Panc1 (cell line): ENCODE measurements around the gene TFAM.

Experiments
- CTCF ChIP-seq: fragments of 450-650 bp; IDR thresholded peaks from 2 replicates; pipeline ENCODE4 v1.5.1; 2017; ENCODE audit warnings: mild to moderate bottlenecking
- POLR2AphosphoS5 ChIP-seq: IDR thresholded peaks from 2 replicates; pipeline ENCODE4 v1.6.1; 2012; ENCODE audit warnings: mild to moderate bottlenecking, low read depth, low read length, moderate library complexity
- REST ChIP-seq, 2 experiments: IDR thresholded peaks; 2 replicates each; pipeline ENCODE4 v1.6.1; 2011 to 2012; ENCODE audit warnings: low read depth in 2 of 2, control low read depth in 1 of 2, low read length in 1 of 2, mild to moderate bottlenecking in 1 of 2, moderate library complexity in 1 of 2; ENCODE audit not compliant: insufficient read depth in 1 of 2

GRCh38 chr10:58424176-58424575 lies 39.0 kb downstream of the TFAM start:
- TF ChIP-seq CTCF (no peak), POLR2AphosphoS5 (no peak), REST (IDR thresholded peaks at IDR 0.05; ENCODE audit: insufficient read depth in 1 of 2, low read depth in 2 of 2, low read length in 1 of 2) (no peak)
